SK-N-SH treated with all-trans-retinoic acid at 6 μM for 48 hours (cell line): ENCODE data around the gene MYO9A.

Experiments
- ATAC-seq: fragments of 200-7000 bp; cut with Tn5 transposase; 3 replicates; pipeline ENCODE4 v1.9.1; 2020; ENCODE audit warnings: mild to moderate bottlenecking, moderate library complexity
- CREB5 ChIP-seq: fragments of 250-450 bp; sonication (Bioruptor Pico); IDR thresholded peaks from 2 replicates; pipeline ENCODE4 v1.5.1; 2020; ENCODE audit warnings: low read depth, mild to moderate bottlenecking, moderate library complexity
- CSDC2 ChIP-seq: fragments of 250-450 bp; sonication (Bioruptor Pico); IDR thresholded peaks from 2 replicates; pipeline ENCODE4 v1.5.0; 2020; ENCODE audit warnings: mild to moderate bottlenecking, moderate library complexity
- CSRNP3 ChIP-seq: fragments of 250-450 bp; sonication (Bioruptor Pico); IDR thresholded peaks from 2 replicates; pipeline ENCODE4 v1.5.1; 2021; ENCODE audit warnings: mild to moderate bottlenecking, moderate library complexity
- GLIS3 ChIP-seq: fragments of 250-450 bp; sonication (Bioruptor Pico); IDR thresholded peaks from 2 replicates; pipeline ENCODE4 v1.5.0; 2020; ENCODE audit warnings: mild to moderate bottlenecking, moderate library complexity
- ISL1 ChIP-seq: fragments of 250-450 bp; sonication (Bioruptor Pico); IDR thresholded peaks from 2 replicates; pipeline ENCODE4 v2.1.2; 2022; ENCODE audit warnings: mild to moderate bottlenecking, moderate library complexity
- PPARA ChIP-seq: fragments of 250-450 bp; sonication (Bioruptor Pico); IDR thresholded peaks from 2 replicates; pipeline ENCODE4 v1.5.0; 2020; ENCODE audit warnings: mild to moderate bottlenecking, borderline replicate concordance
- TCF4 ChIP-seq: fragments of 250-450 bp; sonication (Bioruptor Pico); IDR thresholded peaks from 2 replicates; pipeline ENCODE4 v1.8.0; 2021; ENCODE audit warnings: mild to moderate bottlenecking, moderate library complexity, borderline replicate concordance

Gene MYO9A

GRCh38 chr15:71775856-71776255 is 342.1 kb downstream of the MYO9A start:
- TF ChIP-seq CSRNP3 (CRISPR knock-in tag) = no peak
- no peak for TF ChIP-seq PPARA (CRISPR knock-in tag)
- TF ChIP-seq CSDC2 (CRISPR knock-in tag) = no peak
- no peak for TF ChIP-seq GLIS3
- TF ChIP-seq TCF4 (CRISPR knock-in tag) = no peak
- ATAC-seq = no peak

- peak; percentile 59; the same call in 2 of the 3 replicates for ATAC-seq
- TF ChIP-seq ISL1 (CRISPR knock-in tag) = 0 out of 2 replicates have a peak, but pooled peaks have one; percentile 10
- no peak for TF ChIP-seq CREB5 (CRISPR knock-in tag)
- no peak for TF ChIP-seq CSDC2 (CRISPR knock-in tag)
Measured at GRCh38 chr15:71773206-71773859, 344.6 kb downstream of the MYO9A start.
